Activated T-helper 1 cell treated with anti-CD3 and anti-CD28 coated beads, Interleukin-12 subunit alpha, Interleukin-12 subunit beta, Interleukin-2, Interleukin-4 antibody, amounts not matched to agents 30 ng/mL and 10 ng/mL and 1 ng/mL, durations not matched to agents 14 hours and 24 hours and 36 hours (primary cell): ENCODE data around the gene LILRB2. TPM values are rescaled to one million over a fixed set of nuclear protein-coding genes. Genes with fewer than 3 reads are reported as not detected.
"Not testable (repeated sequence)": the region's sequence is repeated elsewhere in the genome, so short reads cannot be mapped to it uniquely, and the experiment has no call there.

ENCODE experiments used
- DNase-seq: peaks from one replicate; pipeline ENCODE4 v3.0.0; 2021; ENCODE audit warnings: low spot score
- H3K27ac Mint-ChIP-seq: one replicate; pipeline ENCODE4 v1.8.0; 2021; ENCODE audit warnings: mild to moderate bottlenecking, mixed read lengths
- H3K27me3 Mint-ChIP-seq: one replicate; pipeline ENCODE4 v1.8.0; 2022; ENCODE audit warnings: mild to moderate bottlenecking, moderate library complexity, mixed read lengths; ENCODE audit not compliant: insufficient read depth
- H3K36me3 Mint-ChIP-seq: one replicate; pipeline ENCODE4 v1.8.0; 2021; ENCODE audit warnings: low read depth, mixed read lengths
- H3K4me1 Mint-ChIP-seq: one replicate; pipeline ENCODE4 v1.8.0; 2021; ENCODE audit warnings: low read depth, mixed read lengths
- H3K4me3 Mint-ChIP-seq: one replicate; pipeline ENCODE4 v1.8.0; 2021; ENCODE audit warnings: mild to moderate bottlenecking, moderate library complexity, mixed read lengths
- H3K9me3 Mint-ChIP-seq: one replicate; pipeline ENCODE4 v1.8.0; 2021; ENCODE audit warnings: mixed read lengths
- intact Hi-C: fragments of 100-400 bp; cut with micrococcal nuclease; formaldehyde crosslinking; loops from one replicate; pipeline ENCODE4 v1.15.1; 2024
- total RNA-seq: library from RNA; stranded (reverse); gene quantifications from 2 replicates; pipeline ENCODE4 v1.2.3, GENCODE V29; 2022

Gene LILRB2
- total RNA-seq, 1 donor from 2014 or later = not detected

DNA sequence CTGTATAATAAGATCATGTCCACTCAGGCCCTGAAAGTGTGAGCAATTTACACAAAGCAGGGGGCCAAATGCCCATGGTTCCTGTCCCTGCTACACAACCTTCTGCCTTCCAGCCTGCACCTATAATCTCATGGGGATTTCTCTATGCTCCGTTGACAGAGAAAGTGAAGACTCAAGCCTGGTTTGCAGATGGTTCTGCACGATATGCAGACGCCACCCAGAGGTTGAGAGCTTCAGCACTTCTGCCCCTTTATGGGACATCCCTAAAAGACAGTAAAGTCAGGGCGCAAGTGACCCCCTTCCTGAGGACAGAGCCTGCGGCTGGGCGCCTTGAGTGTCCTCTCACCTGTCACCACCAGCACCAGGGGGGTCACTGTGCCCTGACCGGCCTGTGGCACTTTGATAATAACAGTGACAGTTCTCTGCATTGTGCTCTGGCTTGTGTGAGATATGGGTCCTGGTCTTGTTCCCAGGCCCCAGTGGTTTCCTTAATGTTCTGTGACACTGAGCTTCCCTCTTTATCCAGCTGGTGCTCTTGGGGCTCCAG lies 16.9 kb upstream of the LILRB2 start:
- DNase-seq = no peak
- Mint-ChIP-seq H3K4me3 (no peak overlapping the region), H3K36me3 (no peaks in the 10 kb centered on the region), H3K4me1 (no peaks in the 10 kb centered on the region), H3K27me3 (peaks cover 1% of the 10 kb centered on the region), H3K27ac (no peak overlapping the region), H3K9me3 (no peaks in the 10 kb centered on the region)
- intact Hi-C loops = no loop called here

DNA sequence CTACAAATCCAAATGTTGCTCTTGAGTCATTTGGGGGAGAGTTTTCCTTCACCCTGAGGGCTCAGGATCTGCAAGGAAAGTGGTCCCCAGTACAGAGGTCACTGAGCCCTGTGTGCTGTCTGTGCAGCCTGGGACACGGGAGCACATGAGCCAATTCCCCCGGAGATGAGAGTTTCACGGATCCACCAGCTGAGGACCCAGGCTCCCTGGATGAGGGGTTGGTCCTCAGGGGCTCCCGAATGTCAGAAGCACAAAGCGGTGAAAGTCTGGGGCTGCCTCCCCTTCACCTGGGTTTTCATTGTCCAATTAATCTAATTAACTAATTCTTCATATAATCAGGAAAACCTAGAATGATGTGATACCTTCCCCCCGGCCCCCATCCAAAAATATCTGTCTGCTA lies 13.6 kb upstream of the LILRB2 start:
- Mint-ChIP-seq H3K36me3 (no peaks in the 10 kb centered on the region), H3K9me3 (no peaks in the 10 kb centered on the region), H3K4me1 (no peaks in the 10 kb centered on the region), H3K4me3 (no peak overlapping the region), H3K27me3 (no peaks in the 10 kb centered on the region), H3K27ac (no peak overlapping the region)
- DNase-seq = no peak
- intact Hi-C loops = no loop called here

DNA sequence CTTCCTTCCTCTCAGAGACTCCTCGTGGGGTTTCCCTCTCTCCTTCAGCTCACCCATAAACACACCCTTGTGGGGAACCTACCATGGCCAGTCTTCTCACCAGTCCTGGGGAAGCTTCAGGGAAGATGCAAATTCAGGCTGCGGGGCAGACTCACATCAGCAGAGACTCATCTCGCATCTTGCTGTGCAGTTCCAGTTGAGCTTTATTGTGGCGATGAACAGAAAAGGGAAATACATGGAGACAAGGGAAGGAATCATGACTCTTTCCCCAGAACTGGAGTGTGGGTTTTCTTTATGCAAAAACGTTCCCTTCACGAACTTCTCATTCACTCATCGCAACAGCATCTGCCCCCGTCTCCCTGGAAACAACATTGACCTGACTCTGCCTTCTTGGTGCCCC lies 8.2 kb upstream of the LILRB2 start:
- H3K9me3 Mint-ChIP-seq, H3K27ac Mint-ChIP-seq, H3K36me3 Mint-ChIP-seq, DNase-seq, H3K4me1 Mint-ChIP-seq, intact Hi-C loops, H3K27me3 Mint-ChIP-seq, H3K4me3 Mint-ChIP-seq: not testable (repeated sequence)

GRCh38 chr19:54287456-54287855 lies 6.5 kb upstream of the LILRB2 start:
- no peaks in the 10 kb centered on the region for H3K9me3 Mint-ChIP-seq
- H3K36me3 Mint-ChIP-seq = no peaks in the 10 kb centered on the region
- no peak overlapping the region for H3K27ac Mint-ChIP-seq
- peaks cover 7% of the 10 kb centered on the region for H3K4me1 Mint-ChIP-seq
- DNase-seq = no peak
- intact Hi-C loops = no loop called here
- H3K4me3 Mint-ChIP-seq = no peak overlapping the region
- H3K27me3 Mint-ChIP-seq = peaks cover 11% of the 10 kb centered on the region

DNA sequence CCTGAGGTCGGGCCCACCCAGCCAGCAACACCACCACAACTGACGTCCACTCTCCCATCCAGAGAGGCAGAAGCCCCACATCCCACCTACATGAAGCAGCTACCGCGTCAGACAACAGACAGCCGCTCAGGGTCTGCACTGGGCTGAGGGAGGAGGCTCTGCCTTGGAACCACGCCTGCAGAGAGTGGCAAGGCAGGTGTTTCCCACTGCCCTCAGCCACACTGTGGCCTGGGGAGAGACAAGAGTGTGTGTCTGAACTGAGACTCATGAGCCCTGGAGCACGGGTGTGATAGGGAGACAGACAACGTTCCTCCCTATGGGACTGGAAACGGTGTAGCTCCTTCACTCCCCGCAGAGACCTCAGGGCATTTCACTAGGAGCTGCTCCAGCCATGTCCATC lies 5.4 kb upstream of the LILRB2 start:
- H3K4me1 Mint-ChIP-seq, H3K27ac Mint-ChIP-seq, H3K36me3 Mint-ChIP-seq, H3K9me3 Mint-ChIP-seq, H3K4me3 Mint-ChIP-seq, intact Hi-C loops, DNase-seq: not testable (repeated sequence)
- H3K27me3 Mint-ChIP-seq = peaks cover 16% of the 10 kb centered on the region

- H3K9me3 Mint-ChIP-seq, intact Hi-C loops, H3K27ac Mint-ChIP-seq, H3K4me3 Mint-ChIP-seq, H3K36me3 Mint-ChIP-seq, DNase-seq, H3K4me1 Mint-ChIP-seq: not testable (repeated sequence)
- H3K27me3 Mint-ChIP-seq = peaks cover 22% of the 10 kb centered on the region
Observed at GRCh38 chr19:54285427-54286056, 4.6 kb upstream of the LILRB2 start.

DNA sequence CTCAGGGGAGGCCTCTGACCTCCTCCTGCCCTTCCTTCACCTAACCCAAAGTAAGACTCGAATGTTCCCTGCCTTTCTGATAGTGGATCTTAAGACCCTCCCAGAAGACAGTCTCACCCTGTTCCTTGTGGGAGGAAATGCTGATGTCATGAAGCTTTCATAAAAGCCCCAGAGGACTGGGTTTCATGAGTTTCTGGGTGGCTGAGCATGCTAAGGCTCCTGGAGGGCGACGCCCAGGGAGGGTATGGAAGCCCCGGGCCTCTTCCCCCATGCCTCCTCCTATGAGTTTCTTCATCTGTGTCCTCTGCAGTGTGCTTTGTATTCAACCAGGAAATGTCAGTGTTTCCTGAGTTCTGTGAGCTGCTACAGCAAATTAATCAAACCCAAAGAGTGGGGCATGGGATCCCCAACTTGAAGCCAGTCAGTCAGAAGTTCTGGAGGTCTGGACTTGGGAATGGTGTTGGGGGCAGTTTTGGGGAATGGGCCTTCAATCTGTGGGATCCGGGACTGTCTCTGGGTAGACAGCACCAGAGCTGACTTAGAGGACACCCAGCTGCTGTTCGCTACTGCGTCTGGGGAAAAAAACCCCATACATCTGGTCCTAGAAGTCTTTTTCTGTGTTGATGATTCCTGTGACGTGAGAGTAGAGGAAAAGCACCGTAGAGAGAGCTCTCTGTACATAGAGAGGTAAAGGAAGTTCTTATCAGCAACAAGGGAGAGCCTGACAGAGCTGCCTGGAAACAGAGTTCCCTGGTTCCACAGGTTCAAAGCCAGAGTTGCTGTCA lies 2.0 kb upstream of the LILRB2 start:
- DNase-seq = no peak
- H3K4me1 Mint-ChIP-seq = peaks cover 7% of the 10 kb centered on the region
- no peaks in the 10 kb centered on the region for H3K36me3 Mint-ChIP-seq
- H3K27me3 Mint-ChIP-seq = peaks cover 27% of the 10 kb centered on the region
- no peak overlapping the region for H3K4me3 Mint-ChIP-seq
- H3K27ac Mint-ChIP-seq = no peak overlapping the region
- intact Hi-C loops = no loop called here
- H3K9me3 Mint-ChIP-seq = no peaks in the 10 kb centered on the region

GRCh38 chr19:54281729-54282075 lies 792 bp upstream of the LILRB2 start:
- H3K36me3 Mint-ChIP-seq, H3K4me1 Mint-ChIP-seq, H3K4me3 Mint-ChIP-seq, intact Hi-C loops, H3K9me3 Mint-ChIP-seq, DNase-seq, H3K27ac Mint-ChIP-seq: not testable (repeated sequence)
- H3K27me3 Mint-ChIP-seq = peaks cover 25% of the 10 kb centered on the region

GRCh38 chr19:54280441-54280840 lies 469 bp downstream of the LILRB2 start:
- H3K27ac Mint-ChIP-seq, H3K36me3 Mint-ChIP-seq, H3K4me3 Mint-ChIP-seq, H3K4me1 Mint-ChIP-seq, DNase-seq, H3K9me3 Mint-ChIP-seq, intact Hi-C loops: not testable (repeated sequence)
- H3K27me3 Mint-ChIP-seq = peaks cover 25% of the 10 kb centered on the region

- DNase-seq, H3K9me3 Mint-ChIP-seq, H3K36me3 Mint-ChIP-seq, H3K4me3 Mint-ChIP-seq, H3K27ac Mint-ChIP-seq, intact Hi-C loops, H3K4me1 Mint-ChIP-seq: not testable (repeated sequence)
- peaks cover 25% of the 10 kb centered on the region for H3K27me3 Mint-ChIP-seq
Observed at GRCh38 chr19:54280025-54280424, 885 bp downstream of the LILRB2 start.

GRCh38 chr19:54279406-54279962 lies 1.4 kb downstream of the LILRB2 start:
- DNase-seq = no peak
- Mint-ChIP-seq H3K36me3 (no peaks in the 10 kb centered on the region), H3K27me3 (peaks cover 19% of the 10 kb centered on the region), H3K9me3 (no peaks in the 10 kb centered on the region), H3K4me3 (no peak overlapping the region), H3K27ac (no peak overlapping the region), H3K4me1 (peaks cover 7% of the 10 kb centered on the region)
- intact Hi-C loops = no loop called here

GRCh38 chr19:54278571-54279195 lies 2.2 kb downstream of the LILRB2 start:
- intact Hi-C loops, H3K27ac Mint-ChIP-seq, H3K9me3 Mint-ChIP-seq, H3K4me3 Mint-ChIP-seq, DNase-seq, H3K4me1 Mint-ChIP-seq, H3K36me3 Mint-ChIP-seq: not testable (repeated sequence)
- H3K27me3 Mint-ChIP-seq = peaks cover 18% of the 10 kb centered on the region

- H3K4me3 Mint-ChIP-seq, DNase-seq, H3K4me1 Mint-ChIP-seq, H3K36me3 Mint-ChIP-seq, H3K27ac Mint-ChIP-seq, intact Hi-C loops, H3K9me3 Mint-ChIP-seq: not testable (repeated sequence)
- H3K27me3 Mint-ChIP-seq = peaks cover 22% of the 10 kb centered on the region
Observed at GRCh38 chr19:54278056-54278455, 2.9 kb downstream of the LILRB2 start.
